ENCODE data around the gene GAD2. TPM values are rescaled to one million over a fixed set of nuclear protein-coding genes. Genes with fewer than 3 reads are reported as not detected.
A peak's percentile ranks its signal among the peaks of the same experiment; 100 is the strongest.

The GAD2 gene
- total and polyA plus RNA-seq, 10 donors: not detected

- no peak for DNase-seq
- no peak overlapping the region for H3K27ac ChIP-seq
- no peak for TF ChIP-seq POLR2AphosphoS5 (IDR thresholded peaks at IDR 0.05)
- TF ChIP-seq, protein P1, sequence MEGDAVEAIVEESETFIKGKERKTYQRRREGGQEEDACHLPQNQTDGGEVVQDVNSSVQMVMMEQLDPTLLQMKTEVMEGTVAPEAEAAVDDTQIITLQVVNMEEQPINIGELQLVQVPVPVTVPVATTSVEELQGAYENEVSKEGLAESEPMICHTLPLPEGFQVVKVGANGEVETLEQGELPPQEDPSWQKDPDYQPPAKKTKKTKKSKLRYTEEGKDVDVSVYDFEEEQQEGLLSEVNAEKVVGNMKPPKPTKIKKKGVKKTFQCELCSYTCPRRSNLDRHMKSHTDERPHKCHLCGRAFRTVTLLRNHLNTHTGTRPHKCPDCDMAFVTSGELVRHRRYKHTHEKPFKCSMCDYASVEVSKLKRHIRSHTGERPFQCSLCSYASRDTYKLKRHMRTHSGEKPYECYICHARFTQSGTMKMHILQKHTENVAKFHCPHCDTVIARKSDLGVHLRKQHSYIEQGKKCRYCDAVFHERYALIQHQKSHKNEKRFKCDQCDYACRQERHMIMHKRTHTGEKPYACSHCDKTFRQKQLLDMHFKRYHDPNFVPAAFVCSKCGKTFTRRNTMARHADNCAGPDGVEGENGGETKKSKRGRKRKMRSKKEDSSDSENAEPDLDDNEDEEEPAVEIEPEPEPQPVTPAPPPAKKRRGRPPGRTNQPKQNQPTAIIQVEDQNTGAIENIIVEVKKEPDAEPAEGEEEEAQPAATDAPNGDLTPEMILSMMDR (IDR thresholded peaks at IDR 0.05 in 8 of 11, conservative IDR thresholded peaks at IDR 0.05 in 3 of 11): no peak
- TF ChIP-seq POLR2A (IDR thresholded peaks at IDR 0.05): no peak
- peaks cover 0 to 21% (median 9%) of the 10 kb centered on the region in 6 donors for H3K4me1 ChIP-seq
- no peaks in the 10 kb centered on the region for H3K36me3 ChIP-seq
- no peak overlapping the region for H3K4me3 ChIP-seq
- H3K27me3 ChIP-seq (replicated peaks in 1 of 7): no peaks in the 10 kb centered on the region
- intact Hi-C loops (cut with DNase I; ENCODE audit: low total_unique reads): loop anchor here (10.0 kb wide), 1 partner anchor 390 kb away; no protein-coding TSS in a partner anchor
- 71 to 83% (median 79%) methylated on average over 4 of the region's 4 CpGs for WGBS, 5 donors
- peaks cover 0 to 23% (median 18%) of the 10 kb centered on the region in 8 donors for H3K9me3 ChIP-seq
Measured at GRCh38 chr10:26334232-26334931, 117.8 kb downstream of the GAD2 start.

- peak overlapping the region in 7 of 8 donors; percentile 15 to 64 (median 37) for H3K4me3 ChIP-seq
- H3K27me3 ChIP-seq (replicated peaks in 1 of 7): no peaks in the 10 kb centered on the region
- H3K27ac ChIP-seq: peak overlapping the region in 4 of 8 donors; percentile 24 to 82 (median 60)
- DNase-seq: peak; percentile 83
- intact Hi-C loops (cut with DNase I; ENCODE audit: low total_unique reads): loop anchor here (5.0 to 10.0 kb wide), 2 partner anchors 222 to 390 kb away; no protein-coding TSS in a partner anchor
- no peaks in the 10 kb centered on the region for H3K36me3 ChIP-seq
- H3K9me3 ChIP-seq: peaks cover 0 to 23% (median 18%) of the 10 kb centered on the region in 8 donors
- TF ChIP-seq, protein P1 (IDR thresholded peaks at IDR 0.05 in 8 of 11, conservative IDR thresholded peaks at IDR 0.05 in 3 of 11): peak; percentile 48 to 93 (median 81)
- TF ChIP-seq POLR2A (IDR thresholded peaks at IDR 0.05) (no peak), POLR2AphosphoS5 (IDR thresholded peaks at IDR 0.05) (no peak)
- peaks cover 0 to 21% (median 9%) of the 10 kb centered on the region in 6 donors for H3K4me1 ChIP-seq
- WGBS, 5 donors: 11 to 16% (median 13%) methylated on average over 6 to 7 of the region's 7 CpGs
Measured at GRCh38 chr10:26334932-26335573, 118.5 kb downstream of the GAD2 start.

- Histone ChIP-seq H3K4me1 (peaks cover 0 to 21% (median 9%) of the 10 kb centered on the region in 6 donors), H3K4me3 (peak overlapping the region in 7 of 8 donors; percentile 15 to 64 (median 37)), H3K36me3 (no peaks in the 10 kb centered on the region), H3K27ac (peak overlapping the region in 4 of 8 donors; percentile 24 to 82 (median 60)), H3K27me3 (replicated peaks in 1 of 7) (no peaks in the 10 kb centered on the region), H3K9me3 (peaks cover 0 to 23% (median 18%) of the 10 kb centered on the region in 8 donors)
- intact Hi-C loops (cut with DNase I; ENCODE audit: low total_unique reads): loop anchor here (5.0 to 10.0 kb wide), 2 partner anchors 222 to 389 kb away; no protein-coding TSS in a partner anchor
- TF ChIP-seq, protein P1 (IDR thresholded peaks at IDR 0.05 in 8 of 11, conservative IDR thresholded peaks at IDR 0.05 in 3 of 11): no peak
- TF ChIP-seq POLR2A (IDR thresholded peaks at IDR 0.05): no peak
- no peak for TF ChIP-seq POLR2AphosphoS5 (IDR thresholded peaks at IDR 0.05)
- no peak for DNase-seq
- 45 to 57% (median 51%) methylated on average over 6 of the region's 6 CpGs for WGBS, 5 donors
Measured at GRCh38 chr10:26335574-26336093, 119.1 kb downstream of the GAD2 start.
